Skeletal muscle tissue (tissue), 4 donors: ENCODE results near the gene CPSF3. TPM values are rescaled to one million over a fixed set of nuclear protein-coding genes. Genes with fewer than 3 reads are reported as not detected.
A peak's percentile ranks its signal among the peaks of the same experiment; 100 is the strongest.

ENCODE experiments used
- H3K27ac ChIP-seq: one replicate; pipeline ENCODE4 v1.7.0; 2013; ENCODE audit warnings: mild to moderate bottlenecking, low read depth, low read length, inconsistent platforms
- H3K27me3 ChIP-seq, 3 donors: one replicate each; pipeline ENCODE4 v1.7.0; 2013; ENCODE audit warnings: low read length in 3 of 3; ENCODE audit not compliant: control insufficient read depth in 3 of 3, insufficient read depth in 3 of 3
- H3K36me3 ChIP-seq, 3 donors: one replicate each; pipeline ENCODE4 v1.7.0; 2013; ENCODE audit warnings: low read length in 3 of 3; ENCODE audit not compliant: control insufficient read depth in 3 of 3, insufficient read depth in 3 of 3
- H3K4me1 ChIP-seq, 3 donors: one replicate each; pipeline ENCODE4 v1.7.0; 2013; ENCODE audit warnings: low read length in 3 of 3, mild to moderate bottlenecking in 3 of 3; ENCODE audit not compliant: control insufficient read depth in 3 of 3, insufficient read depth in 3 of 3
- H3K4me3 ChIP-seq, 3 donors: one replicate each; pipeline ENCODE4 v1.7.0; 2013; ENCODE audit warnings: low read length in 3 of 3
- H3K9ac ChIP-seq, 3 donors: one replicate each; pipeline ENCODE4 v1.7.0; 2013; ENCODE audit warnings: low read length in 3 of 3, mild to moderate bottlenecking in 3 of 3, moderate library complexity in 2 of 3, low read depth in 1 of 3
- H3K9me3 ChIP-seq, 3 donors: one replicate each; pipeline ENCODE4 v1.7.0; 2013; ENCODE audit warnings: low read length in 3 of 3; ENCODE audit not compliant: control insufficient read depth in 3 of 3
- total RNA-seq: library from RNA; depleted of rRNA; stranded (reverse); fragments of >200 nt; gene quantifications from one replicate; pipeline ENCODE4 v1.2.3, GENCODE V29; 2014
- donor health status: Osteomylitis.

The CPSF3 gene
- 27.7 TPM for total RNA-seq

- Histone ChIP-seq H3K4me1 (peaks cover 20 to 35% (median 31%) of the 10 kb centered on the region in 3 donors), H3K9me3 (no peaks in the 10 kb centered on the region)
Measured at GRCh38 chr2:9423100-9423921, at the start of gene CPSF3, which contains the start of gene ITGB1BP1. CPSF3 (plus strand) TSS chr2:9423654; CDS start chr2:9423774, 120 bp downstream. ITGB1BP1 (minus strand) TSS chr2:9423528; CDS start chr2:9418697, 4,831 bp downstream.

GRCh38 chr2:9374071-9374730, 49.3 kb upstream of the CPSF3 start:
- no peaks in the 10 kb centered on the region for H3K9me3 ChIP-seq
- no peak overlapping the region for H3K4me3 ChIP-seq
- H3K36me3 ChIP-seq: peaks cover 12 to 26% (median 23%) of the 10 kb centered on the region in 3 donors
- no peak overlapping the region for H3K27ac ChIP-seq
- no peak overlapping the region for H3K9ac ChIP-seq
- no peaks in the 10 kb centered on the region for H3K27me3 ChIP-seq
- peaks cover 11 to 15% (median 12%) of the 10 kb centered on the region in 3 donors for H3K4me1 ChIP-seq

More at GRCh38 chr2:9423100-9423921, at the start of gene CPSF3, which contains the start of gene ITGB1BP1:
- Histone ChIP-seq H3K36me3 (peaks cover 0 to 2% (median 0%) of the 10 kb centered on the region in 3 donors), H3K4me3 (peak within 1 kb of the TSS; percentile 97 to 98 (median 97)), H3K27ac (peak within 1 kb of the TSS; percentile 81), H3K27me3 (no peaks in the 10 kb centered on the region), H3K9ac (peak within 1 kb of the TSS; percentile 94 to 97 (median 96))

- no peak overlapping the region for H3K9ac ChIP-seq
- no peaks in the 10 kb centered on the region for H3K27me3 ChIP-seq
- H3K4me3 ChIP-seq: no peak overlapping the region
- peaks cover 15 to 20% (median 19%) of the 10 kb centered on the region in 3 donors for H3K4me1 ChIP-seq
- H3K9me3 ChIP-seq: no peaks in the 10 kb centered on the region
- H3K27ac ChIP-seq: no peak overlapping the region
- peaks cover 12 to 28% (median 18%) of the 10 kb centered on the region in 3 donors for H3K36me3 ChIP-seq
Measured at GRCh38 chr2:9375857-9376428, 47.5 kb upstream of the CPSF3 start.

GRCh38 chr2:9377461-9378097, 45.9 kb upstream of the CPSF3 start:
- H3K27ac ChIP-seq: peak overlapping the region; percentile 68
- H3K9ac ChIP-seq: no peak overlapping the region
- H3K4me1 ChIP-seq: peaks cover 21 to 26% (median 23%) of the 10 kb centered on the region in 3 donors
- H3K27me3 ChIP-seq: no peaks in the 10 kb centered on the region
- H3K36me3 ChIP-seq: peaks cover 12 to 23% (median 14%) of the 10 kb centered on the region in 3 donors
- no peaks in the 10 kb centered on the region for H3K9me3 ChIP-seq
- H3K4me3 ChIP-seq: no peak overlapping the region

- Histone ChIP-seq H3K27me3 (no peaks in the 10 kb centered on the region), H3K9ac (peak overlapping the region in 2 of 3 donors; percentile 14 to 40), H3K4me3 (peak overlapping the region in 1 of 3 donors; percentile 22), H3K9me3 (no peaks in the 10 kb centered on the region), H3K27ac (peak overlapping the region; percentile 68), H3K4me1 (peaks cover 21 to 26% (median 23%) of the 10 kb centered on the region in 3 donors), H3K36me3 (peaks cover 4 to 14% (median 11%) of the 10 kb centered on the region in 3 donors)
Measured at GRCh38 chr2:9378433-9379390, 44.7 kb upstream of the CPSF3 start.

GRCh38 chr2:9379391-9379755, 44.1 kb upstream of the CPSF3 start:
- Histone ChIP-seq H3K4me3 (no peak overlapping the region), H3K9me3 (no peaks in the 10 kb centered on the region), H3K9ac (no peak overlapping the region), H3K27me3 (no peaks in the 10 kb centered on the region), H3K4me1 (peaks cover 21 to 26% (median 23%) of the 10 kb centered on the region in 3 donors), H3K27ac (no peak overlapping the region), H3K36me3 (peaks cover 0 to 16% (median 9%) of the 10 kb centered on the region in 3 donors)

GRCh38 chr2:9380702-9381628, 42.5 kb upstream of the CPSF3 start:
- Histone ChIP-seq H3K4me1 (peaks cover 21 to 26% (median 23%) of the 10 kb centered on the region in 3 donors), H3K9ac (no peak overlapping the region), H3K36me3 (peaks cover 0 to 15% (median 9%) of the 10 kb centered on the region in 3 donors)

GRCh38 chr2:9382604-9383235, 40.7 kb upstream of the CPSF3 start:
- peaks cover 0 to 15% (median 9%) of the 10 kb centered on the region in 3 donors for H3K36me3 ChIP-seq
- H3K4me3 ChIP-seq: no peak overlapping the region

More at GRCh38 chr2:9380702-9381628, 42.5 kb upstream of the CPSF3 start:
- peak overlapping the region; percentile 56 for H3K27ac ChIP-seq
- no peaks in the 10 kb centered on the region for H3K27me3 ChIP-seq
- H3K4me3 ChIP-seq: no peak overlapping the region
- no peaks in the 10 kb centered on the region for H3K9me3 ChIP-seq

More at GRCh38 chr2:9382604-9383235, 40.7 kb upstream of the CPSF3 start:
- Histone ChIP-seq H3K9me3 (no peaks in the 10 kb centered on the region), H3K27ac (no peak overlapping the region), H3K4me1 (peaks cover 20 to 26% (median 22%) of the 10 kb centered on the region in 3 donors), H3K9ac (no peak overlapping the region), H3K27me3 (no peaks in the 10 kb centered on the region)
